Large intestine (tissue), 12 donors: ENCODE measurements around the gene KBTBD4. TPM values are rescaled to one million over a fixed set of nuclear protein-coding genes. Genes with fewer than 3 reads are reported as not detected.

Source experiments
- DNase-seq, 2 donors: peaks; one replicate each; pipeline versions ENCODE4 v3.0.0 to v3.0.0-alpha.2; 2013
- H3K27ac ChIP-seq: one replicate; pipeline ENCODE4 v1.5.1; 2013; ENCODE audit warnings: low read length
- H3K27me3 ChIP-seq: 2 replicates; pipeline ENCODE4 v1.6.1; 2013; ENCODE audit warnings: low read length; ENCODE audit not compliant: control insufficient read depth, insufficient read depth
- H3K36me3 ChIP-seq: 2 replicates; pipeline ENCODE4 v1.6.1; 2013; ENCODE audit warnings: low read length; ENCODE audit not compliant: control insufficient read depth, insufficient read depth
- H3K4me1 ChIP-seq: one replicate; pipeline ENCODE4 v1.6.1; 2013; ENCODE audit warnings: low read length; ENCODE audit not compliant: control insufficient read depth, insufficient read depth
- H3K4me3 ChIP-seq: one replicate; pipeline ENCODE4 v1.5.1; 2013; ENCODE audit warnings: low read length
- H3K9me3 ChIP-seq: one replicate; pipeline ENCODE4 v1.6.1; 2013; ENCODE audit warnings: mild to moderate bottlenecking, low read depth, low read length, moderate library complexity; ENCODE audit not compliant: control insufficient read depth
- WGBS: methylation state at CpG from one replicate; pipeline ENCODE4 v1.1.5; 2013; ENCODE audit warnings: low lambda C conversion rate; ENCODE audit not compliant: insufficient coverage; 5-methylcytosine and 5-hydroxymethylcytosine counted together
- long read RNA-seq, 11 donors: transcript quantifications; one replicate each; lab custom pipeline, GENCODE V29; 2026
- polyA plus RNA-seq: library from polyadenylated mRNA; unstranded; fragments of 120-200 nt; gene quantifications from one replicate; pipeline ENCODE4 v1.2.1, GENCODE V29; 2013

KBTBD4 gene
- 13.9 TPM for polyA plus RNA-seq
- long read RNA-seq, donor 1, transcript KBTBD4-202 (4 exons, 2,372 nt) = major isoform, 8 of 8 reads
- long read RNA-seq, donor 1, partial matches to known transcripts = 0 of 8 reads
- long read RNA-seq, donor 1, other reads (novel, unspliced or antisense) = 0 of 8 reads
- long read RNA-seq, donor 2, partial matches to known transcripts = 240 of 250 reads
- long read RNA-seq, donor 2, other reads (novel, unspliced or antisense) = 5 of 250 reads
- long read RNA-seq, donor 3 = 0 reads
- long read RNA-seq, donor 4, partial matches to known transcripts = 0 of 1 reads
- long read RNA-seq, donor 4, other reads (novel, unspliced or antisense) = 0 of 1 reads
- long read RNA-seq, donor 5, partial matches to known transcripts = 0 of 3 reads
- long read RNA-seq, donor 5, other reads (novel, unspliced or antisense) = 0 of 3 reads
- long read RNA-seq, donor 6, partial matches to known transcripts = 116 of 222 reads
- long read RNA-seq, donor 6, other reads (novel, unspliced or antisense) = 104 of 222 reads
- long read RNA-seq, donor 7, partial matches to known transcripts = 60 of 80 reads
- long read RNA-seq, donor 7, other reads (novel, unspliced or antisense) = 16 of 80 reads
- long read RNA-seq, donor 8, partial matches to known transcripts = 0 of 6 reads
- long read RNA-seq, donor 8, other reads (novel, unspliced or antisense) = 0 of 6 reads
- long read RNA-seq, donor 9, partial matches to known transcripts = 0 of 4 reads
- long read RNA-seq, donor 9, other reads (novel, unspliced or antisense) = 0 of 4 reads
- long read RNA-seq, donor 10, transcript KBTBD4-202 (4 exons, 2,372 nt) = major isoform, 7 of 12 reads
- long read RNA-seq, donor 10, partial matches to known transcripts = 0 of 12 reads
- long read RNA-seq, donor 10, other reads (novel, unspliced or antisense) = 0 of 12 reads
- long read RNA-seq, donor 11, partial matches to known transcripts = 60 of 139 reads
- long read RNA-seq, donor 11, other reads (novel, unspliced or antisense) = 75 of 139 reads

DNA sequence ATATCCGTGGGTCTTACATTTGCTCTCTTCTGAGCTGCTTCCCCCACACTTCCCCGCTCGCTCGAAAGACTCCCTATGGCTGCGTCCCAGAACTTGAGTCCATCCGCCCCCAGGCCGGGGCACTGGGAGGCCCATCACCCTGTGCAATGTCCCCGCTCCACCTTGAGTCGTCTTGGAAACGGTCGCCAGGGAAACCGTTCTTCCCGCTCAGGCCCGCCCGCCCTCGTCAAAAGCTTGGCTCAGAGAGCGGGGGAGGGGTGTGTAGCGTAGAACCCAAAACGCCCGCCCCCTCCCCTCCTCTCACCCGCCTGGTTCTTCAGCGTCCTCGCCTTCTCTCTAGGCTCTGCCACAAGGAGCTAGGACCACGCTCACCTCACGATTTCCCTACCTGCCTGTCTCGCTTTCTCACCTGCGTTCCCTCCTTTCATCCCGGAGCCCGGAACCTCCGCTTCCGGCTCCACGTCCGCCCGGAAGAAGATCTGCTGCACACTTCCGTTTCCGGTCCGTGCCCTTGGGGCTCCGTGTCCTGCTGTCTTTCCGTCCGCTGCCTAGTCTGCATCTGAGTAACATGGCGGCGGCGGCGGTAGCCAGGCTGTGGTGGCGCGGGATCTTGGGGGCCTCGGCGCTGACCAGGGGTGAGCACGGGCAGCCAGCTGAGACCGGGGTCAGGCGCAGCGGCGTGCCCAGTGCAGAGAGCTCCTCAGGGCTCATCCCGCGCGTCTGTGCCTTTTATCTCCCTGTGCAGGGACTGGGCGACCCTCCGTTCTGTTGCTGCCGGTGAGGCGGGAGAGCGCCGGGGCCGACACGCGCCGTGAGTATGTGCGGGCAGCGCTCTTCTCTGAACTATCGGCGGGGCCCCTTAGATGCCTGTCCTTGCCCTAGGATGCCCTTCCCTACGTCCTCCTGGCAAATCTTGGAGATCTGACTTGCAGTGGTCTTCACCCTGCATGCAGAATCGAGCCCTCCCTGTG is at the start of gene KBTBD4, which contains the start of gene NDUFS3:
Gene KBTBD4 (minus strand): TSS at position 447 of the 971 bp plus-strand sequence. CDS start 19 bp downstream, at position 428.
Gene NDUFS3 (plus strand): TSS at position 551 of the 971 bp plus-strand sequence. CDS start 18 bp downstream, at position 569.
- Histone ChIP-seq H3K27ac (peak within 1 kb of the TSS; percentile 91), H3K4me1 (peaks cover 15% of the 10 kb centered on the region), H3K9me3 (no peaks in the 10 kb centered on the region), H3K27me3 (no peaks in the 10 kb centered on the region), H3K36me3 (peaks cover 48% of the 10 kb centered on the region), H3K4me3 (peak within 1 kb of the TSS; percentile 88)
- DNase-seq = peak; percentile 87 to 92
- WGBS = no CpG with 5 or more reads among the region's 72 CpGs

DNA sequence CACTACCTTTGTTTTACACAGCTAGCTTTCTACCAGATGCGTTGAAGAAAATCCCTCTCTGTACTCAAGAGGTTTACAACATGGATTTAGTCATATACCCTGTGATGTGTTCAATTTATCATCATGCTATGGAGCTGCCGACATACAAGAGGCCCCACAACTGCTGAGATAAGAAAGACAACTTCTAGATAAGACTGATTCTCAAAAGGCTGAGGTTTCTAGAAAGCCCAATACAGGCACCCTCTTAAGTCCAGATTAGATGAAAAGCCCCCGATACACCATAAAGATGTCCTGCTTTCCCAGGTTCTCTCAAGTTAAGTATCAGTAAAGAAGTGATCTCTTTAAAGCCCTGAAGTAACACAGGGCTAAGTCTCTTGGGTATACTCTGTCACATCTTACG is 49.3 kb upstream of the KBTBD4 start:
- peaks cover 66% of the 10 kb centered on the region for H3K36me3 ChIP-seq
- DNase-seq = peak; percentile 31 to 64

DNA sequence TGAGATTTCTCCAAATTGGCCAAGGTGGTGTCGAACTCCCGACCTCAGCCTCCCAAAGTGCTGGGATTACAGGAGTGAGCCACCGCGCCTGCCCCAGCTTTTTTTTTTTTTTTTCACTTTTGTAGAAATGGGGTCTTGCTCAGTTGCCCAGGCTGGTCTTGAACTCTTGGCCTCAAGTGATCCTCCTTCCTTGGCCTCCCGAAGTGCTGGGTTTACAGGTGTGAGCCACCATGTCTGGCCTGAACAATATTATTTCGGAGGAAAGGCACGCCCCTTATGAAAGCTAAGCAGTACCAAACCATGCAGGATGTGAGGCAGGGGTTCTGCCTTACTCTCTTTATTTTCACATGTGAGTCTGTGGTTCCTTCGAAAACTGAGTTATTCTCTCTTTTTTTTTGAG is 47.5 kb upstream of the KBTBD4 start:
- DNase-seq = no peak
- 100% methylated on average over 1 of the region's 8 CpGs for WGBS
- no peak overlapping the region for H3K4me3 ChIP-seq
- H3K27me3 ChIP-seq = no peaks in the 10 kb centered on the region
- H3K36me3 ChIP-seq = peaks cover 74% of the 10 kb centered on the region
- no peaks in the 10 kb centered on the region for H3K9me3 ChIP-seq
- H3K27ac ChIP-seq = no peak overlapping the region
- H3K4me1 ChIP-seq = peaks cover 6% of the 10 kb centered on the region

More for the DNA sequence above, 49.3 kb upstream of the KBTBD4 start:
- Histone ChIP-seq H3K9me3 (no peaks in the 10 kb centered on the region), H3K27me3 (no peaks in the 10 kb centered on the region), H3K4me3 (no peak overlapping the region), H3K27ac (peak overlapping the region; percentile 28), H3K4me1 (peaks cover 6% of the 10 kb centered on the region)
- no CpG with 5 or more reads among the region's 4 CpGs for WGBS

DNA sequence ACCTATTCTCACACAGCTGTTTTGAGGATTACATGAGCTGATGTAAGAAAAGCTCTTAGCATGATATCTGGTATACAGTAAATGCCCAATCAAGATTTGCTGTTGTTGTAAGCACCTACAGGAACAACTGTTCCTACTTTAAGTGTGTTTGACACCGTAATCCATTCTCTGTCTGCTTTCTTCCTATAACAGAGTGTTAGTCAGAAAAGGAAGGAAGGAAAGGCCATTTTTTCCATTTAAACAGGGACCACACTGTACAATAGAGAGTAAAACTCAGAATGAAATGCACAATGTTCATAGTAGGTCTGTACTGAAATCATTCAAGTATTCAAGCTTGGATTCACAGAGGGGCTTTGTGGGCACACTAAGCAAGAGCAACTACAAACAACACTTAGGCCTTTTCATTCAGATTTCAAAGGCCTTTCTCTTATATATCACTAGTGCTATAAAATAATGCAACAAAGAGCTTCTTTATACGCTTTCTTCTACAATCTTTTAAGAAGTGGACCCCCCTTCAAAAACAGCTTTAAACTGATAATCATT is 42.1 kb upstream of the KBTBD4 start:
- Histone ChIP-seq H3K9me3 (no peaks in the 10 kb centered on the region), H3K36me3 (peaks cover 69% of the 10 kb centered on the region), H3K27ac (no peak overlapping the region), H3K4me3 (no peak overlapping the region), H3K27me3 (no peaks in the 10 kb centered on the region), H3K4me1 (no peaks in the 10 kb centered on the region)
- 100% methylated on average over 1 of the region's 2 CpGs for WGBS
- no peak for DNase-seq

DNA sequence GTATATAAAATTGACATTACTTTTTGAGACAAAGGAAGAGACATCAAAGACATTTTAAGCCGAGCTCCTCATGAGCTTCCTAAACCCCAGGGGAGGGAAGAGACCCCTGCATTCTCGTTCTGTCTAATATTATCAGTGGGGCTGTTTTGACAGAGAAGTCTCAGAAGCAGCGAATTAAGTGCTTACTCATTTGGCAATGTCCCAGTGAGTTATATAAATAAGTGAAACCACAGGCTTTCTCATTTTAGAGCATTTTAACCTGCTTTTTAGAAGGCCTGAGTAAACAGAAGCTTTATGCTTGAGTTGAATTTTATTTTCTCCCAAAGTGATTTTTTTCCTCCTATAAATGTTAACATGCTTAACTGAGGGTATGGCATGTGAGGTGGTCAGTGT is 38.6 kb upstream of the KBTBD4 start:
- H3K27ac ChIP-seq = no peak overlapping the region
- no peaks in the 10 kb centered on the region for H3K9me3 ChIP-seq
- H3K4me1 ChIP-seq = no peaks in the 10 kb centered on the region
- peaks cover 43% of the 10 kb centered on the region for H3K36me3 ChIP-seq
- WGBS = no CpG with 5 or more reads among the region's 3 CpGs
- no peak for DNase-seq
- no peak overlapping the region for H3K4me3 ChIP-seq
- no peaks in the 10 kb centered on the region for H3K27me3 ChIP-seq

DNA sequence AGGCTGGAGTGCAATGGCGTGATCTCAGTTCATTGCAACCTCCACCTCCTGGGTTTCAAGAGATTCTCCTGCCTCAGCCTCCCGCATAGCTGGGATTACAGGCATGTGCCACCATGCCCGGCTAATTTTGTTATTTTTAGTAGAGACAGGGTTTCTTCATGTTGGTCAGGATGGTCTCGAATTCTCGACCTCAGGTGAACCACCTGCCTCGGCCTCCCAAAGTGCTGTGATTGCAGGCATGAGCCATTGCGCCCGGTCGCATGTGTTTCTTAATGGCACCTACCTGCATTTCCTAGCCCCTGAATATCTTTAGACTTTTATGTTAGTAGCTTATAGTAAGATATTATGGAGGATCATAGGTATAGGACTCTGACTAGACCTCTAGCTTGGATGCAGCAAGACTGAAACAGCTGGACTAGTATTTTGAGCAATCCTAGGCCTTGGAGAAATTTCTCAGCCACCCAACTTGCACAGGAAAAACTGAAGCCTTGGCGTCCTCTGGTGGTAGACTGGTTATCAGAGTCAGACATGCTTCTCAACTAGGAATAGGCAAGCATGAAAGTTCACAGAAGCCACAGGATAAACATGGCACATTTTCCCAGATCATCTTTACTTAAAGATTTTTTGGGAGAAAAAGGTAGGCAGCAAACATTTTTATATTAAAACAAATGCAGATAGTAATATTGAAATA is 38.1 kb upstream of the KBTBD4 start:
- no peaks in the 10 kb centered on the region for H3K4me1 ChIP-seq
- no peaks in the 10 kb centered on the region for H3K27me3 ChIP-seq
- H3K27ac ChIP-seq = no peak overlapping the region
- peak; percentile 28 to 38 for DNase-seq
- peaks cover 38% of the 10 kb centered on the region for H3K36me3 ChIP-seq
- no peak overlapping the region for H3K4me3 ChIP-seq
- no CpG with 5 or more reads among the region's 10 CpGs for WGBS
- H3K9me3 ChIP-seq = no peaks in the 10 kb centered on the region

DNA sequence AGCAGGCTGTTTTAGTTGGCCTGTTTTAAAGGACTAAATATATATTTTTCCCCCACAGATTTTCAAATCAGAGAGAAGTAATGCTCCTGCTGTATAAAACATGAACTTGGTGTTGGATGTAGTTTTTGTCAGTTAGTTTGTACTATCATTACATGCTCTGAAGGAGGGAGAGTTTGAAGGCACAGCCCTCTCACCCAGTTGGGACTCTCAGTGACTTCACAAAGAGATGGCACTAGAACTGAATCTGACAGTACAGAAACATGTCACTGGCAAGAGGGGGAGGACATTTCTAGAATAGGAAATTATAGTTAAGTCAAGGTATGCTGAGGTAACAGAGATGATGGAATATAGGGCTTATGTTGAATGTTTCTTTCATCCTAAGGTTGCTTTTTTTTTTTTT is 36.5 kb upstream of the KBTBD4 start:
- Histone ChIP-seq H3K9me3 (no peaks in the 10 kb centered on the region), H3K4me1 (no peaks in the 10 kb centered on the region), H3K36me3 (peaks cover 34% of the 10 kb centered on the region), H3K27ac (no peak overlapping the region), H3K27me3 (no peaks in the 10 kb centered on the region), H3K4me3 (no peak overlapping the region)
- DNase-seq = no peak

DNA sequence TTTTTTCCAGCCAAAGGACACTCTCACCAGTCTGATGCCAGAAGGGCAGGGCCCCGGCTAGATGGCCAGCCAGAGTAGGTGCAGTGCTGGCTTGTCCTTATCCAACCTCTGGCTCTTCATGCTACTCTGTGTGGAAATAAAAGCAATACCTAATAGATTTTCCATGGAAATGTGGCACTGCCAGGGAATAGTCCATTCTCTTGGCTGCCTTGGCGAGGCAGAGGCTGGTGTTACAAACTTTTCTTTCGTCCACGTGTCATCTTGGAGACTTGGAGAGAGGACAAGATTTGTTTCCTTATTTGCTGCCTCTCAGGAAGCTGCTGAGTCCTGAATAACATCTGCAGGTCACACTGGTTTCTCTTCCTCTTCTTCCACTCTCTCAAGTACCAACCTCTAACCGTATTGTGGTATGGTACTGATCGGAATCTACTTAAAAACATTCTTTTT is 32.6 kb upstream of the KBTBD4 start:
- Histone ChIP-seq H3K27ac (no peak overlapping the region), H3K4me1 (no peaks in the 10 kb centered on the region), H3K4me3 (no peak overlapping the region), H3K27me3 (no peaks in the 10 kb centered on the region), H3K36me3 (peaks cover 12% of the 10 kb centered on the region), H3K9me3 (no peaks in the 10 kb centered on the region)
- no CpG with 5 or more reads among the region's 6 CpGs for WGBS
- DNase-seq = no peak

DNA sequence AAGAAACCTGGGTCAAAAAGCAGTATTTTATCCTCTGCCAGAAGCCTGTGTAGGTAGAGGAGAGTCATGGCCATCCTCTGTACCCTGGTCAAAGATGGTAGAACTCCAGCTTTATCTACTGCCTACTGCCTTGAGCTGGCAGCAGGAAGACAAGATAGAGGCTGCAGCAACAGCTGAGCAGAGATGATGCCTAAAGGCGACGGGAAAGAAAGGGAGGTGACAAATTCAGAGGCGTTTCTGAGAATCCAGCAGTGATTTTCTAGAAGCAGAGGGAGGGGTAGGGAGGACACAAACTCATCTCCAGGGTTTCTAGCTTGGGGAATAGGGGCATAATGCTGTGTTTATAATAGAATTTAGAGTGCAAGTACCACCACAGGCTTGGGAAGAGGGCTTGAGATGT is 30.9 kb upstream of the KBTBD4 start:
- no peaks in the 10 kb centered on the region for H3K27me3 ChIP-seq
- H3K27ac ChIP-seq = no peak overlapping the region
- no peak for DNase-seq
- H3K36me3 ChIP-seq = peaks cover 13% of the 10 kb centered on the region
- no peaks in the 10 kb centered on the region for H3K4me1 ChIP-seq
- 80% methylated on average over 2 of the region's 3 CpGs for WGBS
- no peaks in the 10 kb centered on the region for H3K9me3 ChIP-seq
- H3K4me3 ChIP-seq = no peak overlapping the region
